Endothelial cell of hepatic sinusoid (primary cell): ENCODE measurements around the gene ASAP2.

Experiments
- in situ Hi-C: cut with HindIII; loops from 2 replicates; pipeline ENCODE4 v1.10.0; 2017; ENCODE audit warnings: low sequenced_read_pairs

Gene ASAP2

DNA sequence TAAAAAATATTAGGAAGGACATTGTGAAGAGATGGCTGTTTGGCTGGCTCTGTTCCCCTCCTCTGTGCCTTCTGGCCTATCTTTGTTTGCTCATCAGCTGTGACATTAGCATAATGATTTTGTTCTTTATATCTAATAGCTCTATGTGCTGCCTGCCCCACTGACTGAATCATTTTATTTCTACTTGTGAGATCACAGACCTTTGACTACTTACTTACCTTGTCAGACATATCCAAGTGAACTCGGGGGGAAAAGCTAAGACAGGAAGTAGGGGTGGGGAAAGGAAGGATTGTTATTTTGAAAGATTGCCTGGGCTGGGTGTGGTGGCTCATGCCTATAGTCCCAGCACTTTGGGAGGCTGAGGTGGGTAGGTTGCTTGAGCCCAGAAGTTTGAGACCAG lies 104.2 kb downstream of the ASAP2 start:
- in situ Hi-C loops = loop anchor here (5.0 kb wide), 1 partner anchor 78 kb away; no protein-coding TSS in a partner anchor

DNA sequence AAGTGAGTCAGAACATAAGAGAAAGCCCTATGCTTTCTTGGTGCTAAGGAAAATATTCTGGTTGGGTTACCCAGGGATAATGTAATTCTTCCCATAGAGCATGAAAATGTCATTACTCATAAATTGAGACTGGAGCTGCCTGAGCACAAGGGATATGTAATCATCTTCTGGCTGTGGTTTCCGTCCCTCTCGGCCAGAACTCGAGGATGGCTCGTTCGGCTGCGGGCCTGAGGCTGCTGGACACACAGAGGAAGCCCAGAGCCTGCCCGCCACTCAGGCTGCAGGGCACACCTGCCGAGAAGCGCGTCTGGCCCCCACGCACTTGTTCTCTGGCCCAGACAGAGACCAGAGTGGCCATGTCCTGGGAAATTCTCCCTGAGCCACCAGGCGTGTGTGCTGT lies 104.9 kb downstream of the ASAP2 start:
- in situ Hi-C loops = loop anchor here (5.0 kb wide), 1 partner anchor 79 kb away; no protein-coding TSS in a partner anchor

- in situ Hi-C loops = loop anchor here (5.0 kb wide), 1 partner anchor 80 kb away; no protein-coding TSS in a partner anchor
These were observed 106.0 kb downstream of the ASAP2 start for GRCh38 chr2:9312591-9312990.

- in situ Hi-C loops = loop anchor here (5.0 kb wide), 1 partner anchor 81 kb away; no protein-coding TSS in a partner anchor
These were observed 106.8 kb downstream of the ASAP2 start for GRCh38 chr2:9313443-9313842.

- in situ Hi-C loops = no loop called here
These were observed 108.8 kb downstream of the ASAP2 start for GRCh38 chr2:9315280-9315847.

- in situ Hi-C loops = no loop called here
These were observed 110.9 kb downstream of the ASAP2 start for GRCh38 chr2:9317559-9317958.

GRCh38 chr2:9318461-9319337 lies 112.1 kb downstream of the ASAP2 start:
- in situ Hi-C loops = no loop called here

DNA sequence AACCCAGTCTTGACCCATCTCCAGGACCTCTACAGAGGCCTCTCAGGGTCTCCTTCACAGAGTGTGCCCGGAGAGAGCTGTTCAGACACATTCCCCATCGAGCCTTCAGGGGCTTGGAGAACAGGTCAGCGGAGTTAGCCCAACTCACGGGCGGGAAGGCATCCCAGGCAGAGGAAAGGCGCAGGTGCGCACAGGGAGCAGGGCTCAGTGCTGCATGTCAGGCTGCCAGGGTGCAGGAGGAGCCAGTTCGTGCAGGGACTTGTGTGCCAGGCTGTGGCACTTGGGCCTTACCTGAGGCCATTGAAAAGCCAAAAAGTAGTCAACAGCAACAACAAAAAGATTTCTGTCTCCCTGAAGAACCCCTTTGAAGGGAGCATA lies 112.7 kb downstream of the ASAP2 start:
- in situ Hi-C loops = no loop called here

DNA sequence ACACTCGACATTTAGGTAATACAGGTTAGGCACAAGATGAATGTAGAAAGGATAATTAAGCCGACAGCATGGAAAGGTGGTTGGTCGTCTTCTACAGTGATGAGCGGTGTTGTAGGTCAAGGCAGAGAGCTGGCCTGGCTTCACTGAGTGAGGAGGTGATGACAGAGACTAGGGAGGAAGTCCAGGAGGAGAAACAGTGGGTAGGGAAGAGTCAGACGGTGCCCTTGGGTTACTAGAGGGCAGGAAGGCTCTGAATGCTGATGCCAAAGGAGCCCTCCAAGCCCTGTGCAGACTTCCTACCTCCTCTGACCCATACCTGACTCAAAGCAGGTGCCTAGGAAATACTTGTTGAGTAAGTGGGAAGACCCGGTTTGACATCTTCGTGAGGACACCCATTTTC lies 116.0 kb downstream of the ASAP2 start:
- in situ Hi-C loops = no loop called here

- in situ Hi-C loops = loop anchor here (5.0 kb wide), 1 partner anchor 102 kb away; no protein-coding TSS in a partner anchor
These were observed 118.8 kb downstream of the ASAP2 start for GRCh38 chr2:9325428-9325827.

GRCh38 chr2:9326975-9327374 lies 120.4 kb downstream of the ASAP2 start:
- in situ Hi-C loops = loop anchor here (5.0 kb wide), 1 partner anchor 100 kb away; no protein-coding TSS in a partner anchor

GRCh38 chr2:9327873-9328352 lies 121.3 kb downstream of the ASAP2 start:
- in situ Hi-C loops = loop anchor here (5.0 kb wide), 1 partner anchor 99 kb away; no protein-coding TSS in a partner anchor

- in situ Hi-C loops = loop anchor here (5.0 kb wide), 1 partner anchor 98 kb away; no protein-coding TSS in a partner anchor
These were observed 122.3 kb downstream of the ASAP2 start for GRCh38 chr2:9328931-9329330.

DNA sequence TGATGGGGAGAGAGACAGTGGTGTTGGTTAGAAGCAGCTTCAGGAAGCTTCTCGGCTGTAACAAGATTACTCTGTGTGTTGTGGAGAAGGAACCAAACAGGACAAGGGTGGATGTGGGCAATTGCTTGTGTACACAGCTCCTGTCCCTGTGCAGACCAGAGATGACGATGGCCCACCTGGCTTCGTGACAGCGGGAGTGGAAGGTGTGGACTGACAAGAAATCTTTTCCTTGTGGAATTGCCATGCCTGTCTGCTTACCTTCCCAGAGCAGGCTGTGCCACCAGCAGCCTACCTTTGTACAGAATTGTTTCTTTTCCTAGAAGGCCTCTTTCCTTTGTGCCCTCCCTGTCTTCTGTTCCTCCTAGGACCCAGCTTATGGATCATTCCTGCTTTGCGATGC lies 122.9 kb downstream of the ASAP2 start:
- in situ Hi-C loops = loop anchor here (5.0 kb wide), 1 partner anchor 98 kb away; no protein-coding TSS in a partner anchor

DNA sequence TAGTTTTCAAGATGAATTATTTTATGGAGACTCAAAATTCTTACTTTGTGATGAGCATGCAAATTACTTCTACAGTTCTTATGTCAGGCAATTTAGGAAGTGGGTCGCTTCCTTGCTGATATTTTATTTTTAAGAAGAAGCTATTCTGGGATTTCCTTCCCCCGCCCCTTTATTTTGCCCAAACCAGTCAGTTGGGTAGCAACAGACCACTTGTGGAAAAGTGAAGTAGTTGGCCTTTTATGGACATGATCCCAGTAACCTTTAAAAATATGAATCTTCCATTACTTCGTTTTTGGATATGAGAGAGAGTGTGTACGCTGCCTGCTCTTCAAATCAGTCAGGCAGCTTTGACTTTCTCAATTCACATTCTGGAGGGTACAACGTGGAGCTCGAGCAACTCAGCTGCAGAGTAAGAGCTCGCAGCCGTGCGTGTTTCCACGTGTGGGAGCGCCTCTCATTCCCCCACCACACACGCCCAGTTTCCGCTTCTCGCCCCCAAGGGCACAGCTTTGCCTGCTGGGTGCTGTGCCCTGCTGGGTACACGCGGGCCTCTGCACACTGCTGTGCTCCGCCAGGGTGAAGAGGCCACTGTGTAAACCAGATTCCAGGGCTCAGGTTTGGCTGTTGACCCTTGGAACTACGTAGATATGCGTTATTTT lies 124.1 kb downstream of the ASAP2 start:
- in situ Hi-C loops = loop anchor here (5.0 kb wide), 1 partner anchor 33 kb away; no protein-coding TSS in a partner anchor

DNA sequence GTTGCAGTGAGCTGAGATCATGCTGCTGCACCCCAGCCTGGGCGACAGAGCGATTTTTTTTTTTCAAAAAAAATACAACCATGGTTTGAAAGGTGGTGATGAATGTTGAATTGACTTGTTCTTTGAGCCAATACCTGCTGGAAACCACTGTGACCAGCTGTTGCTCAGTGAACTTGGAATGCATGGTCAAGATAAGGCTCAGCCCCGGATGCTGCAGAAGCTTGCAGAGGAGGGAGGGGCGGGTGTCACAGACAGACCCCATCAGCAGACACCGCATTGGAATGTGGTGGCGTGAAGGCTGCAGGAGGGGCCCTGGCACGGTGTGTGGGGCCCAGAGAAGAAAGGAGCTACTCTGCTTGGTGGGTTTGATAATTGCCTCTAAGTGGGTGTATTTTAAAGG lies 125.1 kb downstream of the ASAP2 start:
- in situ Hi-C loops = loop anchor here (5.0 kb wide), 1 partner anchor 34 kb away; no protein-coding TSS in a partner anchor

DNA sequence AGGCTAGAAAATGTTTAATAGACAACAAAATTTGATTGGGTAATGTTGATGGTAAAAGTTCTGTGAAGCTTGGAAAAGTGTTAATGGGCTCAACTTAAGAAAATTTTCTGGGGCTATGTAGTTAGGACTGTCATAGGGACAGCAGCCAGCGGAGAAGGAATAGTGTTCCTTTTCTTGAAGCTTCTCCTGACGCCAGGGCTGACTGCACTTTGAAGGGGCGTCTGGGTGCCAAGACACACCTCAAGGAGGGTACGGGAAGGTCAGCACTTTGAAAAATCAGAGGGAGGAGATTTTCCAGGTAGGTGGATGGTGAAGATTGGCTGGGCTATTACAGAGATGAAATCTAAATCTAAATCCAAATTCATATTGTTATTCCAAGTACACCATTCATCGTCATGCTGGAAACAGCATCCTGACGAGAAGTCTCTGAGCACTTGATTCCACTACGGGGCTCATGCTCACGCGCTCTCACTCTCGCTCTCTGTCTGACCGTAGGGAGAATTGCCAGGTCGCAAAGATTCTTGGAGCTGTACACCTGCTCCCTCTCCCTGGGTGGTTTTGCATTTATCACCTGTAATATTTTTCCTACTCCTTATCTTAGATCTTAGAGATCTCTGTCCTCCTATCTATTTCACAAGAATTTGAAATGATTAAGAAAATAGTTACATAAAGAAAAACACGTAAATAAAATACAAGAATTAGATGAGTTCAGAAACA lies 125.7 kb downstream of the ASAP2 start:
- in situ Hi-C loops = loop anchor here (5.0 kb wide), 1 partner anchor 35 kb away; no protein-coding TSS in a partner anchor

- in situ Hi-C loops = loop anchor here (5.0 kb wide), 1 partner anchor 36 kb away; no protein-coding TSS in a partner anchor
These were observed 126.2 kb downstream of the ASAP2 start for GRCh38 chr2:9332853-9333245.

- in situ Hi-C loops = loop anchor here (5.0 kb wide), 1 partner anchor 36 kb away; no protein-coding TSS in a partner anchor
These were observed 127.1 kb downstream of the ASAP2 start for GRCh38 chr2:9333591-9334171.

DNA sequence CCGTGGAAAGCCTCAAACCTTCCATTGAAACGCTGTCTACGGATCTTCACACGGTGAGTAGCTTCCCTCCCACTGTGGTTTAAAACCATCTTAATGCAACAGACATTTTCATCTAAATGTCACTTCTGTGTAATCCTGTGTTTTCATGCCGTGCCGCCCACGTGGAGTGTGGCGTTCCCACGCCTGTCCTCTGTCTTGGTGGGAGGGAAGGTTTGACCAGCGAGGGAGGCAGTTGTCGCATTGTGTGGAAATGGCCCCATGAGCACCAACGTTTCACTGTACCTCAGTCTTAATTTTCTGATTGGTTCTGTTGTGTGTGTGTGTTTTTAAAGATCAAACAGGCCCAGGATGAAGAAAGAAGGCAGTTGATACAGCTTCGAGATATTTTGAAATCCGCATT lies 128.1 kb downstream of the ASAP2 start:
- in situ Hi-C loops = loop anchor here (5.0 kb wide), 1 partner anchor 37 kb away; no protein-coding TSS in a partner anchor
